ENCODE results near the gene C10orf120. TPM values are rescaled to one million over a fixed set of nuclear protein-coding genes. Genes with fewer than 3 reads are reported as not detected.

The C10orf120 gene
- total and polyA plus RNA-seq, 2 donors (not counting 1 experiment from before 2014, with no cell fraction given) = not detected

GRCh38 chr10:122678266-122678665, 21.4 kb downstream of the C10orf120 start:
- Histone ChIP-seq H3K4me1 (ENCODE audit: control insufficient read depth in 2 of 2, insufficient read depth in 2 of 2, low read length in 2 of 2) (no peaks in the 10 kb centered on the region), H3K36me3 (replicated peaks in 1 of 2; ENCODE audit: control extremely low read depth in 1 of 2, control insufficient read depth in 1 of 2, extremely low read depth in 1 of 2, insufficient read depth in 2 of 2, low read length in 1 of 2) (no peaks in the 10 kb centered on the region), H2AFZ (ENCODE audit: insufficient read depth, low read depth, low read length, poor library complexity, severe bottlenecking) (no peak overlapping the region), H4K20me1 (ENCODE audit: control insufficient read depth, insufficient read depth, low read length, poor library complexity, severe bottlenecking) (no peaks in the 10 kb centered on the region), H3K9me3 (ENCODE audit: control extremely low read depth in 1 of 3, control insufficient read depth in 2 of 3, insufficient read depth in 1 of 3, low read length in 2 of 3) (peaks cover 0 to 4% (median 0%) of the 10 kb centered on the region in 3 donors), H3K4me3 (ENCODE audit: control extremely low read depth in 1 of 5, extremely low read depth in 1 of 5, insufficient read depth in 1 of 5, low read depth in 2 of 5, low read length in 4 of 5) (no peak overlapping the region), H3K27ac (ENCODE audit: low read length in 2 of 2) (no peak overlapping the region), H3K9ac (ENCODE audit: low read length) (no peak overlapping the region), H3K4me2 (replicated peaks; ENCODE audit: low read depth, low read length, poor library complexity, severe bottlenecking) (no peak overlapping the region), H3K27me3 (replicated peaks in 1 of 4; ENCODE audit: control extremely low read depth in 1 of 4, control insufficient read depth in 3 of 4, insufficient read depth in 4 of 4, low read length in 3 of 4) (peaks cover 0 to 4% (median 0%) of the 10 kb centered on the region in 4 experiments), H3K79me2 (ENCODE audit: control insufficient read depth, insufficient read depth, low read length) (no peaks in the 10 kb centered on the region)
- intact Hi-C loops (cut with micrococcal nuclease) = no loop called here
- no peak for DNase-seq
- H3K27me3 Mint-ChIP-seq = peaks cover 18% of the 10 kb centered on the region
- H3K4me1 Mint-ChIP-seq = no peaks in the 10 kb centered on the region
- CTCF ChIA-PET = no interaction called here
- POLR2A ChIA-PET = no interaction called here
- no peak overlapping the region for H3K27ac Mint-ChIP-seq
- no peak for ATAC-seq (ENCODE audit: low read depth)
- TF ChIP-seq CTCF (IDR thresholded peaks at IDR 0.05) = no peak
- no peak for TF ChIP-seq EZH2 (IDR thresholded peaks at IDR 0.05; ENCODE audit: borderline replicate concordance, insufficient read depth, low read depth, low read length, poor library complexity, severe bottlenecking)
- H3K4me3 Mint-ChIP-seq = no peak overlapping the region
- H3K9me3 Mint-ChIP-seq (ENCODE audit: insufficient read depth) = no peaks in the 10 kb centered on the region

GRCh38 chr10:122675278-122675677, 24.4 kb downstream of the C10orf120 start:
- CTCF ChIA-PET = no interaction called here
- DNase-seq (no peak), ATAC-seq (ENCODE audit: low read depth) (no peak)
- peaks cover 0 to 4% (median 0%) of the 10 kb centered on the region in 4 experiments for H3K27me3 ChIP-seq (replicated peaks in 1 of 4; ENCODE audit: control extremely low read depth in 1 of 4, control insufficient read depth in 3 of 4, insufficient read depth in 4 of 4, low read length in 3 of 4)
- H3K36me3 ChIP-seq (replicated peaks in 1 of 2; ENCODE audit: control extremely low read depth in 1 of 2, control insufficient read depth in 1 of 2, extremely low read depth in 1 of 2, insufficient read depth in 2 of 2, low read length in 1 of 2) = no peaks in the 10 kb centered on the region
- Mint-ChIP-seq H3K4me1 (no peaks in the 10 kb centered on the region), H3K27ac (no peak overlapping the region), H3K4me3 (no peak overlapping the region), H3K9me3 (ENCODE audit: insufficient read depth) (no peaks in the 10 kb centered on the region), H3K27me3 (peaks cover 21% of the 10 kb centered on the region)
- no peak overlapping the region for H3K4me3 ChIP-seq (ENCODE audit: control extremely low read depth in 1 of 5, extremely low read depth in 1 of 5, insufficient read depth in 1 of 5, low read depth in 2 of 5, low read length in 4 of 5)
- TF ChIP-seq EZH2 (IDR thresholded peaks at IDR 0.05; ENCODE audit: borderline replicate concordance, insufficient read depth, low read depth, low read length, poor library complexity, severe bottlenecking) (no peak), CTCF (IDR thresholded peaks at IDR 0.05) (no peak)
- no peak overlapping the region for H3K9ac ChIP-seq (ENCODE audit: low read length)
- no peaks in the 10 kb centered on the region for H3K79me2 ChIP-seq (ENCODE audit: control insufficient read depth, insufficient read depth, low read length)
- H3K4me2 ChIP-seq (replicated peaks; ENCODE audit: low read depth, low read length, poor library complexity, severe bottlenecking) = no peak overlapping the region
- 92% methylated on average over 2 of the region's 2 CpGs for WGBS (ENCODE audit: insufficient coverage)
- H3K9me3 ChIP-seq (ENCODE audit: control extremely low read depth in 1 of 3, control insufficient read depth in 2 of 3, insufficient read depth in 1 of 3, low read length in 2 of 3) = no peaks in the 10 kb centered on the region
- intact Hi-C loops (cut with micrococcal nuclease) = no loop called here
- no peaks in the 10 kb centered on the region for H4K20me1 ChIP-seq (ENCODE audit: control insufficient read depth, insufficient read depth, low read length, poor library complexity, severe bottlenecking)
- POLR2A ChIA-PET = no interaction called here
- H3K27ac ChIP-seq (ENCODE audit: low read length in 2 of 2) = no peak overlapping the region
- no peaks in the 10 kb centered on the region for H3K4me1 ChIP-seq (ENCODE audit: control insufficient read depth in 2 of 2, insufficient read depth in 2 of 2, low read length in 2 of 2)
- H2AFZ ChIP-seq (ENCODE audit: insufficient read depth, low read depth, low read length, poor library complexity, severe bottlenecking) = no peak overlapping the region
